CD4-positive, alpha-beta T cell treated with Interleukin-12 subunit alpha and Interleukin-12 subunit beta, for 1 hour (primary cell): ENCODE data around the gene ZNF644.
"Not testable (repeated sequence)": the region's sequence is repeated elsewhere in the genome, so short reads cannot be mapped to it uniquely, and the experiment has no call there.

Source experiments
- DNase-seq: peaks from one replicate; pipeline ENCODE4 v3.0.0-alpha.2; 2020

ZNF644 gene

DNA sequence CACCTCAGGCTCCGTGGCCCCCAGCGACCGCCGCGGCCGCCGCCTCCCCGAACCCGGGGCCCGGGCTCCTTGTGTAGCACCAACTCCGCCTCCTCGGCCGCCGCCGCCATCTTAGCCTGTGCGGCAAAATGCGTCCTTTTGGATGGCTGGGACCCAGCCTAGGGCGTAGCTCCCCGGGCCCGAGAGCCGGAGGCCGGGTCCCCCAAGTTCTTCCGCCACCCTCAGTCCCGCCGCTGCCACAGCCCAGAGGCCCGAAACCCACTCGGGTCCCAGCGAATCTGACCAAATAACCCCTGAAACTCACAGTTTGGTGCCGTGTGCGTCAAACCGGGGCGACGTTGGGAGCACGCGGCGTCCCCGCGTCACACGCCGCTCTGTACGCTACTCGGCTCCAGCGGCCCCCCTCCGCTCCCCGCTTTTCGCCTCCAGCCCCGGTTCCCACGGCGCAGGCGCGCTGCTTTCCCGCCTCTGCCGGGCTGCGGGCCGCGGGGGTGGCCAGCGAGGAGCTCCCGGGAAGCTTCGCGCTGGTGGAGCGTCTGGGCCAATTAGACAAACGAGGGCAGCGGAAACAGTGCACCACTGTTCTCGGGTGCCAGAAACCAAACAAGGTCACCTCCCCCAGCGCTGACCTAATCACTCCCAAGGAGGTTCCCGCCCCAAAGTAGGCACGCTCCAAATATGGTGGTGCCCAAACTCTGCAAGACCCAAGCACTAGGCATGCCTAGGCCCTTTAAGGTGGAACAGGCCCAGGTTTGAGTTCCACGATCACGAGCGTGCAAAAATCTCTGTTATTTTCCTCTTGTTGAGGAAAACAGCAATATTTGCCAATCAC is at the start of gene ZNF644:
Gene ZNF644, minus strand, starts transcription at position 350 of the 832 bp plus-strand sequence. CDS start 39,682 bp downstream, outside the sequence.
- DNase-seq, result peak; percentile 93

DNA sequence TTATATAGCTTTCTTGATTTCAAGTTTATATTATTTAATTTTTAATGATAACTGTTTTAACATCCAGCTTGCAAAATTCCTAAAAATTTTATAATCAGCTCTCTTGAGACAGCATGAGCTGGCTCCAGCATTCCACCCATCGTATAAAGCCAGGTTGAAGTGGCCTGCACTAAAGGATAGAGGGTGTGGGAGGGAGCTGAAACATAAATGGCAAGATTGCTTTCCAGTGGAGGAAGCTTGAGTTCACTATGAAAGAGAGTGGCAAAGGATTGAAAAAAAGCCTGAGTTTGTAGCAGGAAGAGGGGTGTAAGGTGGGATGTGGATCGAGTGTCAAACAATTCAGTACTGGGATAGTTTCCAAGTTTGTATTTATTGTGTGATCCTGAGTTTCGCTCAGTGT is 48.5 kb upstream of the ZNF644 start:
- DNase-seq, result no peak

DNA sequence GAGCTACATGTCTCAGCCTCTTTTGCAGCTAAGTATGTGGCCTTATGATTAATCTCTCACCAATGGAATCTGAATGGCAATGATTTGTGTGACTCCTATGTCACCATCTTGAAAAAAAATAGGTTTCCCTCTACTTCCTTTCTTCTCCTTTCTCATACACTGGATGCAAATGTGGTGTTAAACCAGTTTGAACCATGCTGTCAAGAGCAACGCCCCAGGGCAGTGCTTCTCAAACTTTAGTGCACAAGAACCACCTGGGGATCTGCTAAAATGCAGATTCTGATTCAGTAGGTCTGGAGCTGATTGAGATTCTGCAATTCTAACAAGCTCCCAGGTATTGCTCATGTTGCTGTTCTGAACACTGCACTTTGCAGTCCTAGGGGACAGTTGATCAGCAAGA is 44.7 kb upstream of the ZNF644 start:
- no peak for DNase-seq

DNA sequence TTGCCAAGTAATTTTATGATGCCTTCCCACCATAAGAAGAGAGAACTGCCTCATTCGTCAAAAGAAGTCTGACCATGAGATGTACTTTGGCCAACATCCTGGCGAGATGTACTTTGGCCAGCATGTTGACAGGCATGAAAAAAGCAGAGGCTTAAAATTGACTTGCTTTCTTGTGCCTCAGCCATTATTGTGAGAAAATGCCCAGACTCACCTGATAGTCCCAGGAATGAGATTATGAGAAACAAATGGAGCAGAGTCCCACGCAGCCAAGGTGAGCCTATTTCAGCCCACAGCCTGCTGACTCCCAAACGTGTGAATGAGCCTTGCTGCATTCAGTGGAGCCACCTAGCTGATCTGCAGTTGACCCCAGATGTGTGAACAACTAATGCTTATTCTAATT is 43.5 kb upstream of the ZNF644 start:
- DNase-seq, result no peak

DNA sequence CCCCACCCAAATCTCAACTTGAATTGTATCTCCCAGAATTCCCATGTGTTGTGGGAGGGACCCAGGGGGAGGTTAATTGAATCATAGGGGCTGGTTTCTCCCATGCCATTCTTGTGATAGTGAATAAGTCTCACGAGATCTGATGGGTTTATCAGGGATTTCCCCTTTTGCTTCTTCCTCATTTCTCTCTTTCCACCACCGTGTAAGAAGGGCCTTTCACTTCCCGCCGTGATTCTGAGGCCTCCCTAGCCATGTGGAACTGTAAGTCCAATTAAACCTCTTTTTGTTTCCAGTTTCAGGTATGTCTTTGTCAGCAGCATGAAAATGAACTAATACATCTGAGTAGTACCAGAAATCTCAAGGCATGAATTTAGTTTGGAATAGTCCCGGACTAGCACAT is 41.6 kb upstream of the ZNF644 start:
- DNase-seq, result not testable (repeated sequence)

DNA sequence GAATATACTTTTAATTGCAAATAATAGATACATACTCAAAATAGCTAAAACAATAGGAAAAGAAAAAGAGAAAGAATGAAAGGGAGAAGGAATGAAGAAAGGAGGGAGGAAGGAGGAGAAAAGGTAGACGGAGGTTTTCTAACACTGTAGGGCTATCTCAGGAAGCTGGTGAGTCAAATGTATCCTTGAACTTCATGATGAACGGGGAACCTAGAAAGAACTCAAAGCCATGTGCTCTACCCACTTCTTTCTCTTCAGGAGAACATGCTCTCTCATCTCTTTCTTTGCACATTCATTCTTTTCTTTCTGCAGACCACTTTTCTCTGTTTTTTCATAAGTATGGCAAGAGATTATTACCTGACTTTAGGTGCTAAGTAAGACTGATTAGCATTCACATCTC is 37.3 kb upstream of the ZNF644 start:
- DNase-seq, result no peak

DNA sequence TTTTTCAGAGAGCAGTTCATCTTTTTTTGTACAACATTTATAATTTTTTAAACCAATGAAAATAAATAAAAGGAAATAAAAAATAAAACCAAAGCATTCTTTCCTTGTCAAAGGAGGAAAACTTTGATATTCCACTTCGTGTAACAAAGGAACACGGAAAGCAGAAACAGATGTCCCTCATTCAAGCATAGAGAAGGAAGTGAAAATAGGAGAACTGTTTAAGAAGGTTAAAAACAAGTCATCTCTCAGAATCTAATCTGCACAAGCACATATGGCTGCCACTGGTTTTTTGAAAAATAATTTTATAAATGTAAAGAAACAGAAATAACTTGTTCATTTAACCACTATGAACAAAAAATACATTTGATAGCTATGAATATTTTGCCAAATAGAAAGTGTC is 35.9 kb upstream of the ZNF644 start:
- no peak for DNase-seq

DNA sequence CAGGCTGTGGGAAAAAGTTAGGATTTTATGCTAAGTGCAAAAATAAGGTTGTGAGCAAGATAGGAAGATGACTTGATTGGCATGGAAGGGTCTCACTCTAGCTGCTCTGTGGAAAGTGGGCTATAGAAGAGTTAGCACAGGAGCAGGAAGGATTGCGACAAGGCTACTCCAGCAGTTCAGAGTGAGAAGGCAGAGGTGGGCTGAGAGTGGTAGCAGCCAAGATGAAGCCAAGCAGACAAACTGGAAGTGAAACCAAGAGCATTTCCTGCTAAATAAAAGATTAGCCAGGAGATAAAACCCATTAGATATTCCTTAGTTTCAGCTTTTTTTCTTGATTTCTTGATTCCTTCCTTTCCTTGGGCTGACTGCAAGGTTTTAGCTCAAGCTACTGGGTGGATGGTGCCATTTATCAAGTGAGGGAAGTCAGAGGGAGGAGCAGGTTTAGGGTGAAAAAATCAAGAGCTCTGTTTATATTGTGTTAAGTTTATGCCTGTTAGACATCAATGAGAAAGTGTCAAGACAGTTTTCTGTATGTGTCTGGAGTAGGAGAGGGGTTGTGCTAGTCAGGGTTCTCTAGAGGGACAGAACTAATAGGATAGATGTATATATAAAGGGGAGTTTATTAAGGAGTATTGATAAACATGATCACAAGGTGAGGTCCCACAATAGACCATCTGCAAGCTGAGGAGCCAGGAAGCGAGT is 33.1 kb upstream of the ZNF644 start:
- DNase-seq, result no peak

DNA sequence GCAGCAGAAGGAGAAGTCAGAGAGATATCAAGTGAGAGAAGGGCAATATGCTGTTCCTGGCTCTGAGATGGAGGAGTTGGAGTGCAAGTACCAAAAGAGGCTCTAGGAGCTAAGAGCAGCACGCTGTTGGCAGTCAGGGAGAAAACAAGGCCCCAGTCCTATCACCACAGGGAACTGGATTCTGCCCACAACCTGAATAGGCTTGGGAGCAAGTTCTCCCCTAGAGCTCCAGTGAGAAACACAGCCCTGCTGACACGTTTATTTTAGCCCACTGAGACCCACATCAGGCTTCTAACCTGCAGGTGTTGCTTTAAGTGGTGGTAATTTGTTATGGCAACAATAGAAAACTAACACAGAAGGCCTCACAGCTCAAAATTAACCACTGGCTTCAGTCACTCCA is 31.8 kb upstream of the ZNF644 start:
- no peak for DNase-seq

DNA sequence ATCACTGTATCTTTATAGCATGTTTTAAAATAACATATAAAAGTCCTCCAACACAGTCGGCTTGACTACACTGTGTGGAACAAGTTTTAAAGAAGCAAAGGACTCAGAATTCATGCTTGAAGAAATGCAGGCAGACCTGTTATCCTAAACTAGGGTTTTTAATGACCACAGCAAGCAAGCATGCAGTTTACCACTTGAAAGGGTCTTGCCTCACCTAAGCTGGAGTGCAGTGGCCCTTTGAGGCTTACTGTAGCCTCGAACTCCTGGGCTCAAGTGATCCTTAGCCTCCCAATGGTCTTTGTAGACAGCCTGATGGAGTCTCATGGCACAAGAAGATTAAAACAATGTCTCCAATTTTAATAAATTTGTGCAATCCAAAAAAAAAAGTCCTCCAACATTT is 27.7 kb upstream of the ZNF644 start:
- DNase-seq, result not testable (repeated sequence)

DNA sequence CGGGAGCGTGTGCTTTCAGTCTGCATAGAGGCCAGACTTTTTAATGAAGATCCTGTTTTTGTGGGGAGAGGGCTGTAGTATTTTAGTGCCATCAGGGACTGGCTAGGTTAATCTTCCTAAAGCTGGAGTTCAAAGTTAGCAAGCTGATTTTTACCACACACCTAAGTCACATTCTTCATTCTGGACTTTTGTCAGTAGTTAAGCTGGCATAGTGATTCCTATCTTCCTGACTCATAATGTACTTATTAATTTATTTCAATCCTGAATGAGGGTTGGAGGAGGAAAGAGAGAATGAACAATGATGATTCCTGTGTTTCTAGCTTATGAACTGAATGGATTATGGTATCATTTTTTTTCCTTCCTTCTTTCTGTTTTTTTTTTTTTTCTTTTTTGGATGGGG is 24.9 kb upstream of the ZNF644 start:
- DNase-seq, result no peak

DNA sequence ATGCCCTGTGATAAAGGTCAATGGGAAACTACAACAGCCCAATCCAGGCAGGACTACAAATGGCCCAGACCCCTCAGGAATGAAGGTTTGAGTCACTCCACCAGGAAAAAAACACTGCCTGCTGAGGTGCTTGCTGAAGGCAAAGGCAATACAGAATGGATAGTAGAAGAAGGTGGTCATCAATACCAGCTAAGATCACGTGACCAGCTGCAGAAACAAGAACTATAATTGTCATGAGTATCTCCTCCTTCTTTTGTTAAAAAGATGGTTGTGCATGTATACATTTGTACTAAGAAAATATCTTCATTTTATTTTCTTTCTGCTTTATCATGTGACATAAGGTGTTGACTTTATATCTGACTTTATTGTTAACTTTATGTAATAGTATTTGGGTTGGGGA is 23.4 kb upstream of the ZNF644 start:
- no peak for DNase-seq

DNA sequence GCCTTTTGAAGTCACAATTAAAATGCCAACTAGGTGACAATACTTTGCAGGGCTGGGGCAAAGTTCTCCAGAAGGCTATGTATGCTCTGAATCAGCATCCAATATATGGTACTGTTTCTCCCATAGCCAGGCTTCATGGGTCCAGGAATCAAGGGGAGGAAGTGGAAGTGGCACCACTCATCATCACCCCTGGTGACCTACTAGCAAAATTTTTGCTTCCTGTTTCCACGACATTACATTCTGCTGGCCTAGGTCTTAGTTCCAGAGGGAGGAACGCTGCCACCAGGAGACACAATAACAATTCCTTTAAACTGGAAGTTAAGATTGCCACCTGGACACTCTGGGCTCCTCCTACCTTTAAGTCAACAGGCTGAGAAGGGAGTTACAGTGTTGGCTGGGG is 22.9 kb upstream of the ZNF644 start:
- DNase-seq, result not testable (repeated sequence)

DNA sequence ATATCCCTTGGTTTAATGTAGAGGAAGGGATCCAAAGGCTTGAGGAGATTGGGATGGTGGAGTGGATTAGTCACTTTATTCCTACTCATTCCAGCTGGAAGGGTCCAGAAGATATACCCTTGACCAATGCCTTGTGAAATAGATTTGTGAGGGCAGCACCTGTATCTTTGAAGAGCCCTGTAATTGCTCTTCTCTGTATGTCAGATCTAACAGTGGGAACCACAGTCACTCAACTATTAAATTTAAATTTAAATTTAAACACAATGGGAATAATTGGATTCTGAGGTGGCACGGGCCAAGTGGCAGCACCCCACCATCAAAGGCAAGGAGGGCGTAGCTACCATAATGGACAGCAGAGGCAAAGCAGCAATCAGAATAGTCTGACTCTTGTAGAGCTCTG is 20.5 kb upstream of the ZNF644 start:
- not testable (repeated sequence) for DNase-seq

DNA sequence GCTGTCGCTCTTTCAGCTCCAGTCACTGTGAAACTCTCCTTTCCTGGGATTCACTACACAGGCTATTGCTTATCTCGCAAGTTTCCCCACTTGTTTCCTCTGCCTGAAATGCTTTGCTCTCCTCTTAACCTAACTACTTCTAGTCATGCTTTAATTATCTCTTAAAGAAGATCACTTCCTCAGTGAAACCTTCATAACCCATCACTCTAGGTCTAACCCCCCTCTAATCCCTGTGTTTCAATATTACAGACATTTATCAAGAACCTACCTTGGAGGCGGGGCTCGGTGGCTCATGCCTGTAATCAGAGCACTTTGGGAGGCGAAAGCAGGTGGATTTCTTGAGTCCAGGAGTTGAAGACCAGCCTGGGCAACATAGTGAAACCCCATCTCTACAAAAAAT is 16.7 kb upstream of the ZNF644 start:
- no peak for DNase-seq

DNA sequence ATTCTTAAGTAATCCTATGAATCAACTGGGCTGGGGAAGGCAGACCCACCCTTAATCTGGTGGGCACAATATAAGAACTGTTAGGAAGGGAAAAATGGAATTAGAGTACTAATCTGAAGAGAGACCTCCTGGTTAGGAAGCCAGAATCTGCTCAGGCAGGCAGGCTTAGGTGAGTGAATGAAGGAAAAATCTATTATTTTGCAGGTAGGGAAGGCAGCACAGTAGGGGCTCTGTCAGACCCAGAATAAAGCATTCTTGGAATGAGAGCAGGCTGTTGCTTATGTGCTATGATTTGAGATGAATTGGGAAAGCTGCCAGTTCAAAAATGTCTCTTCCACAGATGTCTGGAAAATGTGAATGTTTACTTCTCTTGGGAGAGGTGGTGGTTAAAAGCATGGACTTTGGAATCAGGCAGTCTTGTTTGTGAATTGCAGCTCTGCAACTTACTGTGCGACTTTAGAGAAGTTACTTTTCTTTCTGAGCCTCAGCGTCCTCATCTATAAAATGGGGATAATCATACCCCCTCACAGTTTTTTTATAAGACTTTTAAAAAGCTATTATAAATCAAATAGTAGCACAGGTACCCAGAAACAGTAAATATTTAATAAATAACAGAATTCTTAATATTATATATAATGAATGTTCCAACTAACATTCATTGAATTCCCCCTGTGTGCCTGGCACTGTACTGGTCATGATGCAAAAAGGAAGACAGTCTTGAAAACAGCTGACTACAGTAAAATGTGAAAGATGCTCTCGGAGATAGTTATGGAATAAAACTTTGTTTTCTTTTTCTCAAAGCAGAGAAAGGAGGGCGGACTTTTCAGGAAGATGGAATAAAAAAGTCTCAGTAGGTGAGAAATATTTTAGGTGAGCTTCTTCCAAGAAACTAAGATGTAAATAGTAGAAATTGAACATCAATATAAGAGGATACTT is 15.3 kb upstream of the ZNF644 start:
- no peak for DNase-seq

DNA sequence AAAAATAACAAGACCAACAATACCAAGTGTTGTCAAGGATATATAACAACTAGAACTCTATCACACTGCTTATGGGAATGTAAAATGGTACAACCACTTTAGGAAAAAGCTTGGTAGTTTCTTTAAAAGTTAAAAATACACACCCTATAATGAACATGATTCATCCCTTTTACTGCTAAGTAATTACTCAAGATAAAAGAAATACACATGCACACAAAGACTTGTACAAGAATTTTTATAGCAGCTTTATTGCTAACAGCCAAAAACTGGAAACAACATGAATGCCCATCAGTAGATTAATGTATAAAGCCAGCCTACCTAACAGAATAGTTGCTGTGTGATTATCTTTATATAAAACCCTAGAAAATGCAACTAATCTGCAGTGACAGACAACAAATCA is 10.5 kb upstream of the ZNF644 start:
- no peak for DNase-seq

DNA sequence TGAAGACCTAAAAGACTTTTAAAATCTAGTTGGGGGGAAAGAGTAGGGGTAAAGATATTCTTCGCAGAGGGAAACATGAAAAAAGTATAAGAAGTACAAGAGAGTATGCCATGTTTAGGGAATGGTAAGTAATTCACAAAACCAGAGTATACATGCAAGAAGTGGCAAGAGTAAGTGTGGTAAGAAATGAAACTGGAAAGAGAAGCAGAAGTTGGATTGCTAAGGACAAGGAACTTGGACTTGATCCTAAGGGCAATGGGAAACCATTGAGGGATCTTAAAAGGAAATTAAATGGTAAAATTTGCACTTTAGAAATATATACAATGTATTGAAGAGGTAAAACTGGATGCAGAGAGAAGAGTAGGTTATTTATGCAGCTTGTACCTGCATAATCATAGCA is 9.2 kb upstream of the ZNF644 start:
- DNase-seq, result no peak

DNA sequence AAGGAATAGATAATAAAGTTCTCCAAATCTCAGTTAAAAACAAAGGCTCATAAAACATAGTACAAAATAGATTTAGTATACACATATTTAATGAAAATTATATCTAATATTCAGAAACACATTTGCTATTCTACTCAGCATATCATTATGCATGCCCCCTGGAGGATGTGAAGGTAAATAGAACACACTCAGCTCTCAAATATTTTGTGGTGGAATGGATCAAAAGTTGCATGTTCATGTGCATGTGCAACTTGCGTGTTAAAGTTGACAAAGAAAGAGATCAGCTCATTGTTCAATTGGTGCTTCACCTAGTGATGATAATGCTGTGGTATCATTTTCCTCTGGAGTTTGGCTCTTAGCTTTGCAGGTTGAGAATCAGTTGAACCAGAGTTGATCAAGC is 4.9 kb upstream of the ZNF644 start:
- DNase-seq, result peak; percentile 18

DNA sequence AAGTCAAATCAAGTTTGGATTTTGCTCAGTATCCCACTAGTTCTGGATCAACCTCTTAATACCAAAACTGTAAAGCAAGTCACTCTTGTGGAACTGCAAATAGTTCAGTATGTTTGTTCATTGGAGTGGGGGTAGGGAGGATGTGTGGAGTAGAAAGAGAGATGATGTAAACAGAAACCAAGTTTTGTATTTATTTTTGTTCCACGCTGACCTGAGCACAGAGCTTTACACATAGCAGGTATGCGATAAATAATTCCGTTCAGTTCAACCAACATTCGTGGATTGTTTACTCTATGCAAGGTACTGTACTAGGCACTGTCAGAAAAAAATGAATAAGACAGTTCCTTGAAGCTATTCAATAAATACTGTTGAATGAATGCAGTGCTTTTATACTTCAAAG is 4.5 kb upstream of the ZNF644 start:
- DNase-seq, result no peak

DNA sequence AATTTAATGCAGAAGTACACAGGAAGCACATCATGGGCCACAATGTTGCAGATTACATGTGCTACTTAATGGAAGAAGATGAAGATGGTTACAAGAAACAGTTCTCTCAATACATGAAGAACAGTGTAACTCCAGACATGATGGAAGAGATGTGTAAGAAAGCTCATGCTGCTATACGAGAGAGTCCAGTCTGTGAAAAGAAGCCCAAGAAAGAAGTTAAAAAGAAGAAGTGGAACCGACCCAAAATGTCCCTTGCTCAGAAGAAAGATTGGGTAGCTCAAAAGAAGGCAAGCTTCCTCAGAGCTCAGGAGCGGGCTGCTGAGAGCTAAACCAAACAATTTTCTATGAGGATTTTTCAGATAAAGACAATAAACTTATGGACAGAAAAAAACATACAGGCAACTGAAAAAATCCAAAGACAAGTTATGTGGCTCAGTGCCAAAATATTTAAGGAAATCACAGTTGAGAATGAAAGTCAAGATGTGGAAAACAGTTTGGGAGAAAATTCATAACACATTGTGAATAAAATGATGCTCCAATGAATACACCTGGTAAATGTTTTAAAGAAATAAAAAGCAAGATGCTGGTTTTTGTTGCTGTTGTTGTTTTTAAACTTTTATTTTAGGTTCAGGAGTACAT is 2.8 kb upstream of the ZNF644 start:
- DNase-seq, result no peak

DNA sequence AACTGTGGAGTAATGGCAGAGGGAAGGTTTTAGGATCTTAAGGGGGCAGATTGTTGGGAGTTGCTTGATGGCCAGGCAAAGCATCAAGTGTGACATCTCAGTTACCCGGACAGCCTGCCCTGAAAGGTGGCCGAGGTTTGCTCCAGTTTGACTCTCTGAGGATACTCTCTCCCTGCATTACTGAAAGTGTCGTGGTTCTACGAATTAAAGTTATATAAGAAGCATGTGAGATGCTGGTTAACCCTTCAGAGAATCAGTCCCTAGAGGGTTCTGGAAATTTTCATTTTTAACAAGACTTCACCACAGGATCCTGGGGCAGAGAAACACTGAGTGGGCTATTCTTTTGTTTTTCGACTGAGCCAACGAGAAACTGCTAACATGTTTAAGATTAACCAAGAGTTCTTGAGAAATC is 689 bp upstream of the ZNF644 start:
- no peak for DNase-seq
